B cell (primary cell): ENCODE results near the gene STRADB.

Experiments used
- CTCF ChIP-seq: fragments of 200-600 bp; IDR thresholded peaks from one replicate; pipeline ENCODE4 v1.8.0; 2022; ENCODE audit warnings: antibody characterized with exemption, mild to moderate bottlenecking
- EZH2 ChIP-seq: IDR thresholded peaks from 2 replicates; pipeline ENCODE4 v1.6.1; 2012; ENCODE audit warnings: borderline replicate concordance, low read depth, mild to moderate bottlenecking, moderate library complexity, low read length; ENCODE audit not compliant: insufficient read depth, poor library complexity, severe bottlenecking

- TF ChIP-seq EZH2 (no peak), CTCF (no peak)
Measured at GRCh38 chr2:201406077-201406662, 45.4 kb upstream of the STRADB start.
